ENCODE results near the gene TIGD2. TPM values are rescaled to one million over a fixed set of nuclear protein-coding genes. Genes with fewer than 3 reads are reported as not detected.

The TIGD2 gene
- total RNA-seq, 3 donors from 2014 or later = 2.6 to 5.3 (median 4.8) TPM

DNA sequence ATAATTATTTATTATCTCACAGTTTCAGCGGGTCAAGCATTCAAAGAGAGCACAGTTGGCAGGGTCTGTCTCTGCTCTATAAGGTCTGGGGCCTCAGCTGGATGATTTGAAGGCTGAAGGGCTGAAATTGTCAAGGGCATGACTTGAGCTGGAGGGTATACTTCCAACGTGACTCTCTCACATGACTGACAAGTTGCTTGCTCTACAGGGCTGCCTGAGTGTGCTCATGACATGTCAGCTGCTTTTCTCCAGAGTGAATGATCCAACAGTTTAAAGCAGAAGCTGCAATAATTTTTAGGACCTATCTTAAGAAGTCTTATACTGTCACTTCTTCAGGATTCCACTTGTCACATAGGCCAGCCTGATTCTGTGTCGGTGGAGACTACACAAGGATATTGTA lies 51.2 kb downstream of the TIGD2 start:
- TF ChIP-seq, protein P1, sequence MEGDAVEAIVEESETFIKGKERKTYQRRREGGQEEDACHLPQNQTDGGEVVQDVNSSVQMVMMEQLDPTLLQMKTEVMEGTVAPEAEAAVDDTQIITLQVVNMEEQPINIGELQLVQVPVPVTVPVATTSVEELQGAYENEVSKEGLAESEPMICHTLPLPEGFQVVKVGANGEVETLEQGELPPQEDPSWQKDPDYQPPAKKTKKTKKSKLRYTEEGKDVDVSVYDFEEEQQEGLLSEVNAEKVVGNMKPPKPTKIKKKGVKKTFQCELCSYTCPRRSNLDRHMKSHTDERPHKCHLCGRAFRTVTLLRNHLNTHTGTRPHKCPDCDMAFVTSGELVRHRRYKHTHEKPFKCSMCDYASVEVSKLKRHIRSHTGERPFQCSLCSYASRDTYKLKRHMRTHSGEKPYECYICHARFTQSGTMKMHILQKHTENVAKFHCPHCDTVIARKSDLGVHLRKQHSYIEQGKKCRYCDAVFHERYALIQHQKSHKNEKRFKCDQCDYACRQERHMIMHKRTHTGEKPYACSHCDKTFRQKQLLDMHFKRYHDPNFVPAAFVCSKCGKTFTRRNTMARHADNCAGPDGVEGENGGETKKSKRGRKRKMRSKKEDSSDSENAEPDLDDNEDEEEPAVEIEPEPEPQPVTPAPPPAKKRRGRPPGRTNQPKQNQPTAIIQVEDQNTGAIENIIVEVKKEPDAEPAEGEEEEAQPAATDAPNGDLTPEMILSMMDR (IDR thresholded peaks at IDR 0.05) = no peak
- no peak for ATAC-seq

DNA sequence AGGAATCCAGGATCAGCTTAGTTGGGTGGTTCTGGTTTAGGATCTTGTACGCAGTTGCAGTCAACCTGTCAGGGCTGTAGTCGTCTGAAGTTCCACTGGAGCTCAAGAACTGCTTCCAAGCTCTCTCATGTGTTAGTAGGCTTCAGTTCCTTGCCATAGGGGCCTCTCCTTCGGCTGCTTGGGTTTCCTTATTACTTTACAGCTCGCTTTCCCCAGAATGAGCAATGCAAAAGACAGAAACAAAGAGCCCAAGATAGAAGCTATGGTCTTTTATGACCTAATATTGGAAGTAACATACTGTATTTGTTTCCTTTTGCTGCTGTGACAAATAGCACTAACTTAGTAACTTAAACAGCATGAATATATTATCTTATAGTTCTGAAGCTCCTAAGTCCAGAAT lies 51.7 kb downstream of the TIGD2 start:
- H3K4me3 ChIP-seq = no peak overlapping the region
- intact Hi-C loops (cut with DNase I, micrococcal nuclease) = loop anchor here in 1 of 2 donors (5.0 kb wide), 1 partner anchor 269 kb away; no protein-coding TSS in a partner anchor

More for the DNA sequence above, 51.2 kb downstream of the TIGD2 start:
- H3K36me3 ChIP-seq (ENCODE audit: low read depth) = no peaks in the 10 kb centered on the region
- intact Hi-C loops (cut with DNase I, micrococcal nuclease) = loop anchor here in 1 of 2 donors (5.0 kb wide), 1 partner anchor 270 kb away; no protein-coding TSS in a partner anchor
- no peak for DNase-seq
- H3K4me3 ChIP-seq = no peak overlapping the region
- H3K4me1 ChIP-seq (ENCODE audit: low read depth) = no peaks in the 10 kb centered on the region
- H3K9me3 ChIP-seq = no peaks in the 10 kb centered on the region

DNA sequence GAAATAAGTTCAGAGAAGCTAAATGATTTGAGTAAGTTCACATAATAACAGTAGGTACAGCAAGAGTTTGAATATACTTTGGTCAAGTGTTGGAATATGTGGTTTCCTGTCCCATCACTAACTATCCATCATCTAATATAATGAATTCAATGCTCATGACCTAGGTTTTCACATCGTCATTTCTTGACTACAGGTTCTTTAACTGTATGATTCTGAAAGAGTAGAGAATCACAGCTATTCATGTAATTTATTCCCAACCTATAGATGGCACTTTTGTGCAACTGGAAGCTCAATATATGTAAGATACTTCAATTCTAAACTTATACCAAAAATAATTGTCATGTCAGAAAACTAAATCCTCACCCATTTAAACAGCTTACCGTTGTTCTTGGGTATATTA lies 53.1 kb downstream of the TIGD2 start:
- H3K4me1 ChIP-seq (ENCODE audit: low read depth) = no peaks in the 10 kb centered on the region
- ATAC-seq = no peak
- TF ChIP-seq, protein P1 (IDR thresholded peaks at IDR 0.05) = no peak
- intact Hi-C loops (cut with DNase I, micrococcal nuclease) = loop anchor here in 1 of 2 donors (5.0 kb wide), 1 partner anchor 268 kb away; no protein-coding TSS in a partner anchor
- H3K36me3 ChIP-seq (ENCODE audit: low read depth) = no peaks in the 10 kb centered on the region
- DNase-seq = no peak
- H3K4me3 ChIP-seq = no peak overlapping the region
- no peaks in the 10 kb centered on the region for H3K9me3 ChIP-seq

More for the DNA sequence above, 51.7 kb downstream of the TIGD2 start:
- Histone ChIP-seq H3K9me3 (no peaks in the 10 kb centered on the region), H3K4me1 (ENCODE audit: low read depth) (no peaks in the 10 kb centered on the region), H3K36me3 (ENCODE audit: low read depth) (no peaks in the 10 kb centered on the region)
- TF ChIP-seq, protein P1 (IDR thresholded peaks at IDR 0.05) = no peak
- DNase-seq (no peak), ATAC-seq (peak; percentile 50)

Other genes with a start within 250 kb of the TIGD2 start
- gene FAM13A, start 54.3 kb upstream of the TIGD2 start, total RNA-seq = 10 to 100 TPM; 41.6 to 60.1 (median 50.2) TPM
- 10 to 100 TPM in 2 of 3 donors, 1 to 10 TPM in 1; 6.0 to 23.8 (median 23.7) TPM for gene GPRIN3, start 196.3 kb downstream of the TIGD2 start, total RNA-seq

All from mucosa of descending colon (tissue), 3 donors.